ENCODE measurements around the gene CHST5. TPM values are rescaled to one million over a fixed set of nuclear protein-coding genes. Genes with fewer than 3 reads are reported as not detected.

The CHST5 gene
- total RNA-seq, 6 experiments from 2014 or later, result not detected

- Histone ChIP-seq H3K27me3 (no peaks in the 10 kb centered on the region), H3K36me3 (no peaks in the 10 kb centered on the region), H3K27ac (no peak overlapping the region), H3K4me3 (no peak overlapping the region), H3K9me3 (no peaks in the 10 kb centered on the region), H3K4me1 (no peaks in the 10 kb centered on the region)
- ATAC-seq (no peak), DNase-seq (no peak)
- TF ChIP-seq, protein P1, sequence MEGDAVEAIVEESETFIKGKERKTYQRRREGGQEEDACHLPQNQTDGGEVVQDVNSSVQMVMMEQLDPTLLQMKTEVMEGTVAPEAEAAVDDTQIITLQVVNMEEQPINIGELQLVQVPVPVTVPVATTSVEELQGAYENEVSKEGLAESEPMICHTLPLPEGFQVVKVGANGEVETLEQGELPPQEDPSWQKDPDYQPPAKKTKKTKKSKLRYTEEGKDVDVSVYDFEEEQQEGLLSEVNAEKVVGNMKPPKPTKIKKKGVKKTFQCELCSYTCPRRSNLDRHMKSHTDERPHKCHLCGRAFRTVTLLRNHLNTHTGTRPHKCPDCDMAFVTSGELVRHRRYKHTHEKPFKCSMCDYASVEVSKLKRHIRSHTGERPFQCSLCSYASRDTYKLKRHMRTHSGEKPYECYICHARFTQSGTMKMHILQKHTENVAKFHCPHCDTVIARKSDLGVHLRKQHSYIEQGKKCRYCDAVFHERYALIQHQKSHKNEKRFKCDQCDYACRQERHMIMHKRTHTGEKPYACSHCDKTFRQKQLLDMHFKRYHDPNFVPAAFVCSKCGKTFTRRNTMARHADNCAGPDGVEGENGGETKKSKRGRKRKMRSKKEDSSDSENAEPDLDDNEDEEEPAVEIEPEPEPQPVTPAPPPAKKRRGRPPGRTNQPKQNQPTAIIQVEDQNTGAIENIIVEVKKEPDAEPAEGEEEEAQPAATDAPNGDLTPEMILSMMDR (IDR thresholded peaks at IDR 0.05), result no peak
- no peak for TF ChIP-seq POLR2A (IDR thresholded peaks at IDR 0.05)
- intact Hi-C loops (cut with DNase I), result loop anchor here in 1 of 2 donors (10.0 kb wide), 1 partner anchor 53 kb away; no protein-coding TSS in a partner anchor
- 100% methylated on average over 2 of the region's 4 CpGs for WGBS (ENCODE audit: insufficient coverage, low coverage, low lambda C conversion rate, missing lambda C conversion rate)
Measured at GRCh38 chr16:75537776-75538175, 1.9 kb upstream of the CHST5 start.

DNA sequence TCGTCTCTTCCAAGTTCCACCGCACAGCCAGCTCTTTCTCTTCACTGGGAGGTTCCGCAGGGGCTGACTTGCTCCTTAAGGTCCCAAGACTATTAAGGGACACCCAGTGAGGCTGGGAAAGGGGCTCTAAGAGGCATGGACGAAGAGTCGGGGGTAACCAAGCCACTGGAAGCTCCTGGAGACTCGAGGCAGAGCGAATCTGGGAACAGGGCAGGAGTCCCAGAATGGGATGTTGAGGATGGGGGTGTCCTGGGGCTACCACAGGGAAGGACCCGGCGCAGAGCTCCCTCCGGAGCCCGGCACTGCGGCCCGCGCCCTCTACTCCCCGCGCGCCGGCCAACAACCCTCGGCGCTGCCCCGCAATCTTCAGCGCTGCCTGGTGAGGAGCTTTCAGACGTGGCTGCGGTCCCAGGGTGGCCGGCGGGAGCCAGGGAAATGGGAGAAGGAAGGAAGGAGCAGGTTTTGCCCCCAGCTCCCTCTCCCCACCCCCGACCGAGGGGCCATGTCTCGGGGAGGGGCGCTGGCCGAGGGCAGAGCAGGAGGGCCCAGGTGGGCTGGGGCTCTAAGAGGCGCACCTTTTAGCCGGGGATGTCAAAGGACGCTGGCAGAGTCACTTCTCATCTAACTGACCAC lies 581 bp downstream of the CHST5 start:
- Histone ChIP-seq H3K36me3 (no peaks in the 10 kb centered on the region), H3K4me3 (no peak overlapping the region), H3K27ac (no peak overlapping the region), H3K9me3 (no peaks in the 10 kb centered on the region), H3K4me1 (no peaks in the 10 kb centered on the region), H3K27me3 (no peaks in the 10 kb centered on the region)
- WGBS (ENCODE audit: insufficient coverage, low coverage, low lambda C conversion rate, missing lambda C conversion rate), result 95% methylated on average over 4 of the region's 34 CpGs
- TF ChIP-seq, protein P1 (IDR thresholded peaks at IDR 0.05), result no peak
- TF ChIP-seq POLR2A (IDR thresholded peaks at IDR 0.05), result no peak
- intact Hi-C loops (cut with DNase I), result loop anchor here in 1 of 2 donors (10.0 kb wide), 1 partner anchor 51 kb away; no protein-coding TSS in a partner anchor
- DNase-seq (no peak), ATAC-seq (no peak)

DNA sequence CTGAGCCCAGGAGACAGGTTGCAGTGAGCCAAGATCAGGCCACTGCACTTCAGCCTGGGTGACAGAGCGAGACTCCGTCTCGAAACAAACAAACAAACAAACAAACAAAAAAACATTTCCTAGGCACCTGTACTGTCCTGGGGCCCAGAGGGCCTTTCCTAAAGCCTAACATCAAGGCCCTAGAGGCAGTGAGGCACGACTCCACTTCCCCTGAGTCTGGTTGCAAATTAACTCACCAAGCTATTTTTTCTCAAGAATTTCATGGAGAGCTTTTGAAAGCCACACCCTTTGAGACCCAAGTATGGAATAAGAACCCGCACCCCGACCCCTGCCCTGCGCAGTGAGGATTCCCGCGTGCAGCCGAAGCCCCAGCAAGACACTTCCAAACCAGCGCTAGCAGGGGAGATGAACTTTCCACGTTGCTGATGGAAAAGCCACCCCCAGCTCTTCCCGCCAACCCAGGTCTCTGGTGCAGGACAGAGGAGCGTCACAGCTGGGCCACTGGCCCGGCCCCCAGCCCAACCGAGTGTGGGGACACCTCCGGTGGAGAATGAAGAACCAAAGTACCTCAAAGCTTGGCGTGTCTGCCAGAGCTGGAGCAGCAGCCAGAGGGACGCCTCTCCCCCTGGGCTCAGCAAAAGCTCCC lies 1.2 kb downstream of the CHST5 start:
- Histone ChIP-seq H3K27ac (no peak overlapping the region), H3K36me3 (no peaks in the 10 kb centered on the region), H3K9me3 (no peaks in the 10 kb centered on the region), H3K27me3 (no peaks in the 10 kb centered on the region), H3K4me3 (no peak overlapping the region), H3K4me1 (no peaks in the 10 kb centered on the region)
- 73% methylated on average over 5 of the region's 19 CpGs for WGBS (ENCODE audit: insufficient coverage, low coverage, low lambda C conversion rate, missing lambda C conversion rate)
- DNase-seq (no peak), ATAC-seq (no peak)
- no peak for TF ChIP-seq POLR2A (IDR thresholded peaks at IDR 0.05)
- TF ChIP-seq, protein P1 (IDR thresholded peaks at IDR 0.05), result no peak
- intact Hi-C loops (cut with DNase I), result loop anchor here in 1 of 2 donors (10.0 kb wide), 1 partner anchor 50 kb away; no protein-coding TSS in a partner anchor

- Histone ChIP-seq H3K27me3 (no peaks in the 10 kb centered on the region), H3K27ac (no peak overlapping the region), H3K4me1 (peaks cover 0 to 10% (median 6%) of the 10 kb centered on the region in 4 donors), H3K4me3 (no peak overlapping the region), H3K36me3 (no peaks in the 10 kb centered on the region), H3K9me3 (no peaks in the 10 kb centered on the region)
- intact Hi-C loops (cut with DNase I), result loop anchor here in 1 of 2 donors (10.0 kb wide), 1 partner anchor 48 kb away; no protein-coding TSS in a partner anchor
- TF ChIP-seq, protein P1 (IDR thresholded peaks at IDR 0.05), result no peak
- no peak for TF ChIP-seq POLR2A (IDR thresholded peaks at IDR 0.05)
- WGBS (ENCODE audit: insufficient coverage, low coverage, low lambda C conversion rate, missing lambda C conversion rate), result 57% methylated on average over 1 of the region's 2 CpGs
- ATAC-seq (no peak), DNase-seq (no peak)
Measured at GRCh38 chr16:75532791-75533190, 3.1 kb downstream of the CHST5 start.
